ENCODE results near the gene CYP39A1. TPM values are rescaled to one million over a fixed set of nuclear protein-coding genes. Genes with fewer than 3 reads are reported as not detected.

Gene CYP39A1
- total and polyA plus RNA-seq, 9 of the 15 experiments (the other 6 are each of a cell fraction or from before 2014, with no cell fraction given) = not detected

DNA sequence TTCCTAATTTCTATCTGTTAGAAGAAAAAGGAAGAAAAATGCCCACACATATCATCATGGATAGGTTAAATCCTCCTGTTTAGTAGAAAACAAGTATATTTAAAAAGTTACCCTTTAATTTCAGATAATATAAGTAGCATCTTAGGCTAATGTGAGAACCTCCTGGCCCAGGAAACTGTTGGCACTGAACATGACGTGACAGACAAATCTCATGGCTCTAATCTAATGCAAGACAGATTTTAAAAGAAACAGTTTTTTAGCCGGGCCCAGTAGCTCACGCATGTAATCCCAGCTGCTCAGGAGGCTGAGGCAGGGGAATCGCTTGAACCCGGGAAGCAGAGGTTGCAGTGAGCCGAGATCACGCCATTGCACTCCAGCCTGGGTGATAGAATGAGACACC is 22.9 kb downstream of the CYP39A1 start:
- Histone ChIP-seq H3K27me3 (ENCODE audit: control insufficient read depth in 2 of 2, insufficient read depth in 2 of 2, low read length in 2 of 2) (no peaks in the 10 kb centered on the region), H3K4me3 (no peak overlapping the region), H3K79me2 (ENCODE audit: control insufficient read depth, insufficient read depth, low read length) (no peaks in the 10 kb centered on the region), H3K36me3 (ENCODE audit: control insufficient read depth, insufficient read depth, low read length) (no peaks in the 10 kb centered on the region), H4K20me1 (replicated peaks; ENCODE audit: control insufficient read depth, insufficient read depth, low read length) (no peaks in the 10 kb centered on the region), H3K27ac (ENCODE audit: extremely low read depth, low read depth, low read length) (no peak overlapping the region), H3K4me1 (replicated peaks in 1 of 2; ENCODE audit: control insufficient read depth in 2 of 2, insufficient read depth in 2 of 2, low read length in 2 of 2) (no peaks in the 10 kb centered on the region), H2AFZ (ENCODE audit: low read depth, low read length) (no peak overlapping the region), H3K9me3 (replicated peaks; ENCODE audit: control insufficient read depth, insufficient read depth, low read depth, low read length) (no peaks in the 10 kb centered on the region), H3K9ac (ENCODE audit: insufficient read depth in 1 of 2, low read depth in 2 of 2, low read length in 2 of 2) (no peak overlapping the region), H3K4me2 (ENCODE audit: insufficient read depth, low read length) (no peak overlapping the region), H3K9me1 (ENCODE audit: control insufficient read depth, insufficient read depth, low read length) (no peaks in the 10 kb centered on the region)
- POLR2A ChIA-PET = no interaction called here
- intact Hi-C loops (cut with micrococcal nuclease) (loop anchor here (5.0 to 10.0 kb wide), 2 partner anchors 365 to 407 kb away; no protein-coding TSS in a partner anchor), in situ Hi-C loops (cut with MboI) (loop anchor here (10.0 kb wide), 1 partner anchor 205 kb away; no protein-coding TSS in a partner anchor)
- no peak for ATAC-seq
- DNase-seq (ENCODE audit: extremely low read depth in 1 of 4, low spot score in 3 of 4) = no peak
- no peak for TF ChIP-seq DPF2 (IDR thresholded peaks at IDR 0.05)
- TF ChIP-seq EZH2 (IDR thresholded peaks at IDR 0.05; ENCODE audit: borderline replicate concordance, low read depth, low read length) = no peak
- TF ChIP-seq, protein P1, sequence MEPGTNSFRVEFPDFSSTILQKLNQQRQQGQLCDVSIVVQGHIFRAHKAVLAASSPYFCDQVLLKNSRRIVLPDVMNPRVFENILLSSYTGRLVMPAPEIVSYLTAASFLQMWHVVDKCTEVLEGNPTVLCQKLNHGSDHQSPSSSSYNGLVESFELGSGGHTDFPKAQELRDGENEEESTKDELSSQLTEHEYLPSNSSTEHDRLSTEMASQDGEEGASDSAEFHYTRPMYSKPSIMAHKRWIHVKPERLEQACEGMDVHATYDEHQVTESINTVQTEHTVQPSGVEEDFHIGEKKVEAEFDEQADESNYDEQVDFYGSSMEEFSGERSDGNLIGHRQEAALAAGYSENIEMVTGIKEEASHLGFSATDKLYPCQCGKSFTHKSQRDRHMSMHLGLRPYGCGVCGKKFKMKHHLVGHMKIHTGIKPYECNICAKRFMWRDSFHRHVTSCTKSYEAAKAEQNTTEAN (CRISPR knock-in tag; IDR thresholded peaks at IDR 0.05) = no peak
- TF ChIP-seq POLR2A (conservative IDR thresholded peaks at IDR 0.05) = no peak
- no peak for TF ChIP-seq TEAD2 (tag; IDR thresholded peaks at IDR 0.05)
- TF ChIP-seq, protein P2, sequence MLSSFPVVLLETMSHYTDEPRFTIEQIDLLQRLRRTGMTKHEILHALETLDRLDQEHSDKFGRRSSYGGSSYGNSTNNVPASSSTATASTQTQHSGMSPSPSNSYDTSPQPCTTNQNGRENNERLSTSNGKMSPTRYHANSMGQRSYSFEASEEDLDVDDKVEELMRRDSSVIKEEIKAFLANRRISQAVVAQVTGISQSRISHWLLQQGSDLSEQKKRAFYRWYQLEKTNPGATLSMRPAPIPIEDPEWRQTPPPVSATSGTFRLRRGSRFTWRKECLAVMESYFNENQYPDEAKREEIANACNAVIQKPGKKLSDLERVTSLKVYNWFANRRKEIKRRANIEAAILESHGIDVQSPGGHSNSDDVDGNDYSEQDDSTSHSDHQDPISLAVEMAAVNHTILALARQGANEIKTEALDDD (IDR thresholded peaks at IDR 0.05) = no peak
- TF ChIP-seq IRF2 (CRISPR knock-in tag; IDR thresholded peaks at IDR 0.05) = no peak
- no peak for TF ChIP-seq IFI16 (CRISPR knock-in tag; IDR thresholded peaks at IDR 0.05)
- TF ChIP-seq, protein P3, sequence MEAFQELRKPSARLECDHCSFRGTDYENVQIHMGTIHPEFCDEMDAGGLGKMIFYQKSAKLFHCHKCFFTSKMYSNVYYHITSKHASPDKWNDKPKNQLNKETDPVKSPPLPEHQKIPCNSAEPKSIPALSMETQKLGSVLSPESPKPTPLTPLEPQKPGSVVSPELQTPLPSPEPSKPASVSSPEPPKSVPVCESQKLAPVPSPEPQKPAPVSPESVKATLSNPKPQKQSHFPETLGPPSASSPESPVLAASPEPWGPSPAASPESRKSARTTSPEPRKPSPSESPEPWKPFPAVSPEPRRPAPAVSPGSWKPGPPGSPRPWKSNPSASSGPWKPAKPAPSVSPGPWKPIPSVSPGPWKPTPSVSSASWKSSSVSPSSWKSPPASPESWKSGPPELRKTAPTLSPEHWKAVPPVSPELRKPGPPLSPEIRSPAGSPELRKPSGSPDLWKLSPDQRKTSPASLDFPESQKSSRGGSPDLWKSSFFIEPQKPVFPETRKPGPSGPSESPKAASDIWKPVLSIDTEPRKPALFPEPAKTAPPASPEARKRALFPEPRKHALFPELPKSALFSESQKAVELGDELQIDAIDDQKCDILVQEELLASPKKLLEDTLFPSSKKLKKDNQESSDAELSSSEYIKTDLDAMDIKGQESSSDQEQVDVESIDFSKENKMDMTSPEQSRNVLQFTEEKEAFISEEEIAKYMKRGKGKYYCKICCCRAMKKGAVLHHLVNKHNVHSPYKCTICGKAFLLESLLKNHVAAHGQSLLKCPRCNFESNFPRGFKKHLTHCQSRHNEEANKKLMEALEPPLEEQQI (IDR thresholded peaks at IDR 0.05) = no peak
- TF ChIP-seq EP300 (IDR thresholded peaks at IDR 0.05; ENCODE audit: low read length) = no peak
- TF ChIP-seq NEUROD1 (IDR thresholded peaks at IDR 0.05; ENCODE audit: borderline replicate concordance, low read depth, low read length, partially characterized antibody) = no peak
- no peak for TF ChIP-seq BDP1 (IDR thresholded peaks at IDR 0.05; ENCODE audit: insufficient read depth, insufficient read length)
- no TSS peak for BruUV-seq (replicated peaks)
- 0% methylated on average over 7 of the region's 7 CpGs for WGBS (ENCODE audit: insufficient coverage, low coverage, missing lambda C conversion rate)
- FAIRE-seq = no peak
- CTCF ChIA-PET (ENCODE audit: low intra/inter-chr PET ratio) = no interaction called here

Data from K562 (cell line).